ENCODE measurements around the gene DYNC2LI1. TPM values are rescaled to one million over a fixed set of nuclear protein-coding genes. Genes with fewer than 3 reads are reported as not detected.

The DYNC2LI1 gene
- total and polyA plus RNA-seq, 7 donors, result 11.7 to 32.1 (median 26.8) TPM

DNA sequence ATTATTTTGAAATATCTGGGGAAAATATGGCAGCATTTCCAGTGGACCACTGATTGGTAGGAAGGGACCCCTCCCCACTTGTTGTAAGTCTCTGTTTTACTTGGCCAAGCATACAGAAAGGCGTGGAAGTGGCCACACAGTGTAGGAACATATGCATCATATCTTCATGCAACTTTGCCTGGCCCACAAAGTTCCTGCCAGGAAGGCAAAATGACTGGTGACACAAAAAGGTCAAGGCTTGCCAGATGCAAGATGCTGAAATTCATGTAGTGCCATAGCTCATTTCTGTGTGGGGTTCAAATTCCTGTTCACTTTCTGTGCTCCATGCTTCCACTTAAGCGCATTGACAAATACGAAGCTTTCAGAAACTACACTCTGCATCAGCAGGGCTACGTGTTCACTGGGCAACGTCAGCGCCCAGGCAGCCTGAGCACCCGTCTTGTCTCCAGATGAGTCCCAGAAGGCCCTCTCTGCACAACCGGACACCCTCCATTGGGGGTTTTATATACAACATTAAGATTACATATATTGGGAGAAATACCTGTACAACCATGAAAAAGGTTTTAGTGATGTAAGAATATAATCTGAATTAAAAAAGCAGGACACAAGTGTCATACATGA is 3.6 kb downstream of the DYNC2LI1 start:
- Histone ChIP-seq H3K27ac (no peak overlapping the region), H3K4me3 (no peak overlapping the region), H3K27me3 (no peaks in the 10 kb centered on the region), H3K9me3 (no peaks in the 10 kb centered on the region), H3K36me3 (peaks cover 0 to 16% (median 5%) of the 10 kb centered on the region in 4 donors), H3K4me1 (peaks cover 0 to 7% (median 0%) of the 10 kb centered on the region in 4 donors)
- no peak for TF ChIP-seq POLR2A (IDR thresholded peaks at IDR 0.05)
- no peak for TF ChIP-seq EP300 (IDR thresholded peaks at IDR 0.05)
- TF ChIP-seq, protein P1, sequence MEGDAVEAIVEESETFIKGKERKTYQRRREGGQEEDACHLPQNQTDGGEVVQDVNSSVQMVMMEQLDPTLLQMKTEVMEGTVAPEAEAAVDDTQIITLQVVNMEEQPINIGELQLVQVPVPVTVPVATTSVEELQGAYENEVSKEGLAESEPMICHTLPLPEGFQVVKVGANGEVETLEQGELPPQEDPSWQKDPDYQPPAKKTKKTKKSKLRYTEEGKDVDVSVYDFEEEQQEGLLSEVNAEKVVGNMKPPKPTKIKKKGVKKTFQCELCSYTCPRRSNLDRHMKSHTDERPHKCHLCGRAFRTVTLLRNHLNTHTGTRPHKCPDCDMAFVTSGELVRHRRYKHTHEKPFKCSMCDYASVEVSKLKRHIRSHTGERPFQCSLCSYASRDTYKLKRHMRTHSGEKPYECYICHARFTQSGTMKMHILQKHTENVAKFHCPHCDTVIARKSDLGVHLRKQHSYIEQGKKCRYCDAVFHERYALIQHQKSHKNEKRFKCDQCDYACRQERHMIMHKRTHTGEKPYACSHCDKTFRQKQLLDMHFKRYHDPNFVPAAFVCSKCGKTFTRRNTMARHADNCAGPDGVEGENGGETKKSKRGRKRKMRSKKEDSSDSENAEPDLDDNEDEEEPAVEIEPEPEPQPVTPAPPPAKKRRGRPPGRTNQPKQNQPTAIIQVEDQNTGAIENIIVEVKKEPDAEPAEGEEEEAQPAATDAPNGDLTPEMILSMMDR (IDR thresholded peaks at IDR 0.05), result no peak
- TF ChIP-seq POLR2AphosphoS5 (IDR thresholded peaks at IDR 0.05), result no peak
- WGBS, 2 donors, result 96 to 97% methylated on average over 8 of the region's 8 CpGs
- DNase-seq, result no peak
- intact Hi-C loops (cut with DNase I), result no loop called here

DNA sequence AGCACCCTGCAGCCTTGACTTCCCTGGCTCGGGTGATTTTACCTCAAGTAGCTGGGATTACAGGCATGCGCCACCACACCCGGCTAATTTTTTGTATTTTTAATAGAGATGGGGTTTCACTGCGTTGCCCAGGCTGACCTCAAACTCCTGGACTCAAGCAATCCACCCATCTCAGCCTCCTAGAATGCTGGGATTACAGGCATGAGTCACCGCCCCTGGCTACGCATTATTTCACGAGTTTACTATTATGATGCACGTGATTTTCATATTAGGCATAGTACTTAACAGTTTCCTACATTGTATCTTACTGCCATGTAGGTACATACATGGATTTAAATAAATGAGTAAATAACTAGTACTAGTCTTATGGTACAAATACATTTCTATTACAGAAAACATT is 4.4 kb downstream of the DYNC2LI1 start:
- intact Hi-C loops (cut with DNase I), result no loop called here

DNA sequence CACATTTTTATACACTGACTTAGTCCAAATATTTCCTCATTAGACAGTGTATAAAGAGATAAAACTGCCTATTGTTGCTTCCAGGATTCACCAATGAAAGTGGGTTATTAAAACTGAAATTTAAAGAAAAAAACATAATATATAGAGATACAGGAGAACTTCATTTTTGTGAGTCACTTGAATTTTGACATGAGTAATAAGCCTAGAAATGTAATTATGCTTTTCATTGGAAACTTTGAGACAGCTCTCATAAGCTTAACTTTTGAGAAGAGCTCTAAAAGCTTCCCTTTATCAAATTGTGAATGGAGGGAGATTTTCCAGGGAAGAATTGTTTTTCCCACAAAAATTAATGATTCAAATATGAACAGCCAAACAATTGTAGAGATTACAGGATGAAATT is 14.1 kb downstream of the DYNC2LI1 start:
- peaks cover 0 to 73% (median 4%) of the 10 kb centered on the region in 4 donors for H3K36me3 ChIP-seq
- no peaks in the 10 kb centered on the region for H3K9me3 ChIP-seq
- H3K27me3 ChIP-seq, result no peaks in the 10 kb centered on the region
- intact Hi-C loops (cut with DNase I), result no loop called here
- TF ChIP-seq EP300 (IDR thresholded peaks at IDR 0.05) (no peak), POLR2AphosphoS5 (IDR thresholded peaks at IDR 0.05) (no peak), POLR2A (IDR thresholded peaks at IDR 0.05) (no peak)
- TF ChIP-seq, protein P1 (IDR thresholded peaks at IDR 0.05), result no peak
- DNase-seq, result no peak
- peak overlapping the region in 1 of 4 donors; percentile 18 for H3K27ac ChIP-seq
- H3K4me1 ChIP-seq, result no peaks in the 10 kb centered on the region
- H3K4me3 ChIP-seq, result no peak overlapping the region

More for the DNA sequence above, 4.4 kb downstream of the DYNC2LI1 start:
- TF ChIP-seq, protein P1 (IDR thresholded peaks at IDR 0.05), result no peak
- no peak for TF ChIP-seq POLR2A (IDR thresholded peaks at IDR 0.05)
- no peak for TF ChIP-seq EP300 (IDR thresholded peaks at IDR 0.05)
- no peak for TF ChIP-seq POLR2AphosphoS5 (IDR thresholded peaks at IDR 0.05)
- Histone ChIP-seq H3K4me1 (peaks cover 0 to 7% (median 0%) of the 10 kb centered on the region in 4 donors), H3K27me3 (no peaks in the 10 kb centered on the region), H3K27ac (no peak overlapping the region), H3K4me3 (no peak overlapping the region), H3K9me3 (no peaks in the 10 kb centered on the region), H3K36me3 (peaks cover 0 to 16% (median 5%) of the 10 kb centered on the region in 4 donors)
- no peak for DNase-seq
- WGBS, 2 donors, result 92 to 96% methylated on average over 8 of the region's 8 CpGs

DNA sequence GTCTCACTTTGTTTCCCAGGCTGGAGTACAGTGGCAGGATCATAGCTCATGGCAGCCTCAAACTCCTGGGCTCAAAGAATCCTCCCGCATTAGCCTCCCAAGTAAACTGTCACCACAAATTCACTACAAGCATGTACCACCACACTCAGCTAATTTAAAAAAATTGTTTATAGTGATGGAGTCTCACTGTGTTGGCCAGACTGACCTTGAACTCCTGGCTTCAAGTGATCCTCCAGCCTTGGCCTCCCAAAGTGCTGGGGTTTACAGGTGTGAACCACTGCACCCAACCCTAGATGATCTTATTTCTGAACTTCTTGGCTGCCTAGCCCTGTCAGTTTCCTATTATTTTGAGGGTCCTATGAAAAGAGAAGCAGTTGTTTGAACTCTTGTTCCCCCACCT is 14.8 kb downstream of the DYNC2LI1 start:
- Histone ChIP-seq H3K9me3 (no peaks in the 10 kb centered on the region), H3K4me3 (no peak overlapping the region), H3K4me1 (no peaks in the 10 kb centered on the region), H3K36me3 (peaks cover 0 to 77% (median 3%) of the 10 kb centered on the region in 4 donors), H3K27me3 (no peaks in the 10 kb centered on the region), H3K27ac (peak overlapping the region in 2 of 4 donors; percentile 4 to 18)
- no peak for DNase-seq
- WGBS, 2 donors, result 98 to 100% methylated on average over 1 of the region's 1 CpG
- no peak for TF ChIP-seq POLR2A (IDR thresholded peaks at IDR 0.05)
- TF ChIP-seq, protein P1 (IDR thresholded peaks at IDR 0.05), result no peak
- no peak for TF ChIP-seq EP300 (IDR thresholded peaks at IDR 0.05)
- no peak for TF ChIP-seq POLR2AphosphoS5 (IDR thresholded peaks at IDR 0.05)
- intact Hi-C loops (cut with DNase I), result no loop called here

DNA sequence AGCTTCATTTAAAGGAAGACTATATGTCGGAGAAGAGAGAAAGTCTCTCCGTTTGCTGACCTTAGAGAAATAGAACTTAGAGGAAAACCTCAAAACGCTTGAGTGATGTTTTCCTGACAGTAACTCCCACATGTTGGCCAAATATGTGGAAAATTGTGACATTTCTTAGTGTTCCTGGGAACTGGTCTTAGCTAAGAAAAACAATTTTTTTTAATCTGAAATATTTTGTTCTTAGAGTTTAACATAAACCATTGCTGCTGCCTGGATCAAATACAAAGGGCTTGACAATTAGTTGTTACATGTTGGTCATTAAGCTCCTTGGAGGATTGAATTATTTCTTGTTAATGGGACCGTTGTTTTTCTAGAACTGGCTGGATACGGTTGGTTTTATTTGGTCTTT is 16.3 kb downstream of the DYNC2LI1 start:
- Histone ChIP-seq H3K36me3 (peaks cover 0 to 71% (median 0%) of the 10 kb centered on the region in 4 donors), H3K4me1 (no peaks in the 10 kb centered on the region)
- 77 to 87% methylated on average over 5 of the region's 5 CpGs for WGBS, 2 donors

More for the DNA sequence above, 16.3 kb downstream of the DYNC2LI1 start:
- Histone ChIP-seq H3K9me3 (no peaks in the 10 kb centered on the region), H3K4me3 (no peak overlapping the region), H3K27ac (peak overlapping the region in 3 of 4 donors; percentile 31 to 58 (median 45)), H3K27me3 (no peaks in the 10 kb centered on the region)
- intact Hi-C loops (cut with DNase I), result no loop called here
- no peak for TF ChIP-seq EP300 (IDR thresholded peaks at IDR 0.05)
- no peak for TF ChIP-seq POLR2A (IDR thresholded peaks at IDR 0.05)
- TF ChIP-seq, protein P1 (IDR thresholded peaks at IDR 0.05), result no peak
- TF ChIP-seq POLR2AphosphoS5 (IDR thresholded peaks at IDR 0.05), result peak in 1 of 4 donors; percentile 13
- DNase-seq, result no peak
